ENCODE results near the gene ZNF792.
A peak's percentile ranks its signal among the peaks of the same experiment; 100 is the strongest.
"Not testable (repeated sequence)": the region's sequence is repeated elsewhere in the genome, so short reads cannot be mapped to it uniquely, and the experiment has no call there.

The ZNF792 gene

GRCh38 chr19:34992582-34992981, 28.6 kb upstream of the ZNF792 start:
- H3K27me3 ChIP-seq (ENCODE audit: insufficient read depth, low read length); H3K4me3 ChIP-seq (ENCODE audit: low read length); H3K4me1 ChIP-seq (ENCODE audit: insufficient read depth, low read length); H2AFZ ChIP-seq (ENCODE audit: low read depth, low read length); H3K36me3 ChIP-seq (ENCODE audit: insufficient read depth, low read length); H3K9me3 ChIP-seq (ENCODE audit: low read length): not testable (repeated sequence)

GRCh38 chr19:34991542-34992333, 27.7 kb upstream of the ZNF792 start:
- H3K27me3 ChIP-seq (ENCODE audit: insufficient read depth, low read length), result peaks cover 2% of the 10 kb centered on the region

GRCh38 chr19:34990578-34991192, 26.7 kb upstream of the ZNF792 start:
- Histone ChIP-seq H3K4me3 (ENCODE audit: low read length) (no peak overlapping the region), H3K4me1 (ENCODE audit: insufficient read depth, low read length) (no peaks in the 10 kb centered on the region), H3K9me3 (ENCODE audit: low read length) (no peaks in the 10 kb centered on the region), H3K27me3 (ENCODE audit: insufficient read depth, low read length) (peaks cover 2% of the 10 kb centered on the region), H3K36me3 (ENCODE audit: insufficient read depth, low read length) (no peaks in the 10 kb centered on the region), H2AFZ (ENCODE audit: low read depth, low read length) (no peak overlapping the region)

More at GRCh38 chr19:34991542-34992333, 27.7 kb upstream of the ZNF792 start:
- Histone ChIP-seq H2AFZ (ENCODE audit: low read depth, low read length) (no peak overlapping the region), H3K4me3 (ENCODE audit: low read length) (no peak overlapping the region), H3K36me3 (ENCODE audit: insufficient read depth, low read length) (no peaks in the 10 kb centered on the region), H3K9me3 (ENCODE audit: low read length) (no peaks in the 10 kb centered on the region), H3K4me1 (ENCODE audit: insufficient read depth, low read length) (no peaks in the 10 kb centered on the region)

GRCh38 chr19:34989298-34989697, 25.3 kb upstream of the ZNF792 start:
- H3K4me3 ChIP-seq (ENCODE audit: low read length), result no peak overlapping the region
- H2AFZ ChIP-seq (ENCODE audit: low read depth, low read length), result no peak overlapping the region
- H3K4me1 ChIP-seq (ENCODE audit: insufficient read depth, low read length), result no peaks in the 10 kb centered on the region
- no peaks in the 10 kb centered on the region for H3K9me3 ChIP-seq (ENCODE audit: low read length)
- H3K36me3 ChIP-seq (ENCODE audit: insufficient read depth, low read length), result no peaks in the 10 kb centered on the region
- H3K27me3 ChIP-seq (ENCODE audit: insufficient read depth, low read length), result peaks cover 2% of the 10 kb centered on the region

- no peak overlapping the region for H2AFZ ChIP-seq (ENCODE audit: low read depth, low read length)
- H3K4me3 ChIP-seq (ENCODE audit: low read length), result no peak overlapping the region
- H3K36me3 ChIP-seq (ENCODE audit: insufficient read depth, low read length), result no peaks in the 10 kb centered on the region
- H3K9me3 ChIP-seq (ENCODE audit: low read length), result peaks cover 3% of the 10 kb centered on the region
- H3K4me1 ChIP-seq (ENCODE audit: insufficient read depth, low read length), result no peaks in the 10 kb centered on the region
- H3K27me3 ChIP-seq (ENCODE audit: insufficient read depth, low read length), result peaks cover 2% of the 10 kb centered on the region
Observed at GRCh38 chr19:34988119-34988518, 24.1 kb upstream of the ZNF792 start.

- Histone ChIP-seq H3K9me3 (ENCODE audit: low read length) (peaks cover 3% of the 10 kb centered on the region), H2AFZ (ENCODE audit: low read depth, low read length) (peak overlapping the region; percentile 64), H3K36me3 (ENCODE audit: insufficient read depth, low read length) (no peaks in the 10 kb centered on the region), H3K4me1 (ENCODE audit: insufficient read depth, low read length) (no peaks in the 10 kb centered on the region), H3K4me3 (ENCODE audit: low read length) (no peak overlapping the region), H3K27me3 (ENCODE audit: insufficient read depth, low read length) (peaks cover 2% of the 10 kb centered on the region)
Observed at GRCh38 chr19:34985249-34986022, 21.4 kb upstream of the ZNF792 start.

- Histone ChIP-seq H2AFZ (ENCODE audit: low read depth, low read length) (no peak overlapping the region), H3K27me3 (ENCODE audit: insufficient read depth, low read length) (no peaks in the 10 kb centered on the region), H3K9me3 (ENCODE audit: low read length) (peaks cover 3% of the 10 kb centered on the region), H3K4me3 (ENCODE audit: low read length) (no peak overlapping the region), H3K36me3 (ENCODE audit: insufficient read depth, low read length) (no peaks in the 10 kb centered on the region), H3K4me1 (ENCODE audit: insufficient read depth, low read length) (no peaks in the 10 kb centered on the region)
Observed at GRCh38 chr19:34984287-34984686, 20.3 kb upstream of the ZNF792 start.

GRCh38 chr19:34983786-34984185, 19.8 kb upstream of the ZNF792 start:
- H3K27me3 ChIP-seq (ENCODE audit: insufficient read depth, low read length), result no peaks in the 10 kb centered on the region
- no peak overlapping the region for H3K4me3 ChIP-seq (ENCODE audit: low read length)
- H3K9me3 ChIP-seq (ENCODE audit: low read length), result peaks cover 3% of the 10 kb centered on the region
- H3K4me1 ChIP-seq (ENCODE audit: insufficient read depth, low read length), result no peaks in the 10 kb centered on the region
- H3K36me3 ChIP-seq (ENCODE audit: insufficient read depth, low read length), result no peaks in the 10 kb centered on the region
- no peak overlapping the region for H2AFZ ChIP-seq (ENCODE audit: low read depth, low read length)

- H3K4me1 ChIP-seq (ENCODE audit: insufficient read depth, low read length), result no peaks in the 10 kb centered on the region
- peaks cover 3% of the 10 kb centered on the region for H3K9me3 ChIP-seq (ENCODE audit: low read length)
- H3K27me3 ChIP-seq (ENCODE audit: insufficient read depth, low read length), result no peaks in the 10 kb centered on the region
- no peak overlapping the region for H2AFZ ChIP-seq (ENCODE audit: low read depth, low read length)
- no peak overlapping the region for H3K4me3 ChIP-seq (ENCODE audit: low read length)
- no peaks in the 10 kb centered on the region for H3K36me3 ChIP-seq (ENCODE audit: insufficient read depth, low read length)
Observed at GRCh38 chr19:34982275-34982674, 18.2 kb upstream of the ZNF792 start.

- Histone ChIP-seq H3K9me3 (ENCODE audit: low read length) (peaks cover 7% of the 10 kb centered on the region), H3K36me3 (ENCODE audit: insufficient read depth, low read length) (no peaks in the 10 kb centered on the region), H3K4me1 (ENCODE audit: insufficient read depth, low read length) (no peaks in the 10 kb centered on the region), H2AFZ (ENCODE audit: low read depth, low read length) (no peak overlapping the region), H3K4me3 (ENCODE audit: low read length) (no peak overlapping the region), H3K27me3 (ENCODE audit: insufficient read depth, low read length) (no peaks in the 10 kb centered on the region)
Observed at GRCh38 chr19:34979819-34980640, 16.0 kb upstream of the ZNF792 start.

- Histone ChIP-seq H3K27me3 (ENCODE audit: insufficient read depth, low read length) (no peaks in the 10 kb centered on the region), H3K36me3 (ENCODE audit: insufficient read depth, low read length) (no peaks in the 10 kb centered on the region), H3K9me3 (ENCODE audit: low read length) (peaks cover 4% of the 10 kb centered on the region), H3K4me1 (ENCODE audit: insufficient read depth, low read length) (no peaks in the 10 kb centered on the region), H2AFZ (ENCODE audit: low read depth, low read length) (no peak overlapping the region), H3K4me3 (ENCODE audit: low read length) (no peak overlapping the region)
Observed at GRCh38 chr19:34976611-34977010, 12.6 kb upstream of the ZNF792 start.

GRCh38 chr19:34975056-34975455, 11.0 kb upstream of the ZNF792 start:
- Histone ChIP-seq H3K4me3 (ENCODE audit: low read length) (no peak overlapping the region), H3K9me3 (ENCODE audit: low read length) (peaks cover 4% of the 10 kb centered on the region), H3K27me3 (ENCODE audit: insufficient read depth, low read length) (no peaks in the 10 kb centered on the region), H3K4me1 (ENCODE audit: insufficient read depth, low read length) (no peaks in the 10 kb centered on the region), H3K36me3 (ENCODE audit: insufficient read depth, low read length) (no peaks in the 10 kb centered on the region), H2AFZ (ENCODE audit: low read depth, low read length) (no peak overlapping the region)

Measured in neuron (in vitro differentiated cells).